Spinal cord (tissue), 10 donors: Measurements from ENCODE around the gene GAS7. TPM values are rescaled to one million over a fixed set of nuclear protein-coding genes. Genes with fewer than 3 reads are reported as not detected.
"Not testable (repeated sequence)": the region's sequence is repeated elsewhere in the genome, so short reads cannot be mapped to it uniquely, and the experiment has no call there.

Experiments
- DNase-seq, 6 donors: peaks; one replicate each; pipeline versions ENCODE4 v3.0.0 to v3.0.0-alpha.2; 2013 to 2015; ENCODE audit warnings: low spot score in 6 of 6, low read depth in 4 of 6
- H3K27ac ChIP-seq: one replicate; pipeline ENCODE4 v1.5.1; 2013; ENCODE audit warnings: low read depth, low read length, control low read depth
- H3K27me3 ChIP-seq: one replicate; pipeline ENCODE4 v1.6.1; 2013; ENCODE audit warnings: low read length; ENCODE audit not compliant: control insufficient read depth, insufficient read depth
- H3K36me3 ChIP-seq: one replicate; pipeline ENCODE4 v1.6.1; 2013; ENCODE audit warnings: low read length; ENCODE audit not compliant: control insufficient read depth, insufficient read depth
- H3K4me1 ChIP-seq: one replicate; pipeline ENCODE4 v1.6.1; 2013; ENCODE audit warnings: low read length; ENCODE audit not compliant: control insufficient read depth, insufficient read depth
- H3K4me3 ChIP-seq: one replicate; pipeline ENCODE4 v1.5.1; 2013; ENCODE audit warnings: low read depth, low read length, control low read depth
- H3K9me3 ChIP-seq: one replicate; pipeline ENCODE4 v1.6.1; 2013; ENCODE audit warnings: low read length; ENCODE audit not compliant: control insufficient read depth, insufficient read depth
- WGBS: methylation state at CpG from one replicate; pipeline ENCODE4 v1.1.5; 2013; ENCODE audit warnings: missing lambda C conversion rate; ENCODE audit not compliant: insufficient coverage; 5-methylcytosine and 5-hydroxymethylcytosine counted together
- polyA plus RNA-seq, 2 donors: library from polyadenylated mRNA; unstranded; fragments of 120-200 nt; gene quantifications; one replicate each; pipeline ENCODE4 v1.2.1, GENCODE V29; 2013; ENCODE audit not compliant: insufficient read length in 2 of 2
- total RNA-seq, 2 donors: library from RNA; depleted of rRNA in 1 of 2; stranded (reverse); fragments of 120-200 nt in 1 of 2; fragments of >200 nt in 1 of 2; gene quantifications; one replicate each; pipeline versions ENCODE4 v1.2.3 to v1.2.4, GENCODE V29; 2013 to 2014
- donor health status: healthy.

Gene GAS7
- total and polyA plus RNA-seq, 4 donors: 51.8 to 93.8 (median 79.1) TPM

DNA sequence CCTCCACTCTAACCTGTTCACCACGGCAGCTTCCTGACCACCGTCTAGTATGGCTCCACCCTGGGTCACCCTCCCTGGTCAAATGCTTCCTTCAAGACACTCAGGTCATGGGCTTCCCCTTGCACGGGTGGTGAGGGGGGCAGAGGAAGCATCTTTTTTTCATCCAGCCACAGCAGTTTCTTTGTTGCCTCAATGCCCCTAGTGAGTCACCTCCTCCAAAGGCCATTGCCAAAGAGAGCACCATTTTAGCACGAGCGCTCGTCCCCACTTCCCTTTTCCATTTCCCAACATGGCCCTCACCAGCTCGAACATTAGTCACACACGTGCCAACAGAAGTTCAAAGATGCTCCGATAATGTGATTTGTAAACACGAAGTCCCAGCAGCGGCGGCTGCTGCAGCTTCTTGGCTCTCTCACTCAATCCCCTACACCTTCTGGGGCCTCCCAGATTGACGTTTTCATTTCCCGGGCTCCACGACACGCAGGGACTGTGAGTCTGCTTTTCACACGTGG is 134.6 kb downstream of the GAS7 start:
- WGBS: 56% methylated on average over 17 of the region's 17 CpGs
- no peaks in the 10 kb centered on the region for H3K27me3 ChIP-seq
- peaks cover 49% of the 10 kb centered on the region for H3K4me1 ChIP-seq
- no peak overlapping the region for H3K27ac ChIP-seq
- H3K4me3 ChIP-seq: no peak overlapping the region
- DNase-seq: no peak
- H3K36me3 ChIP-seq: no peaks in the 10 kb centered on the region
- no peaks in the 10 kb centered on the region for H3K9me3 ChIP-seq

DNA sequence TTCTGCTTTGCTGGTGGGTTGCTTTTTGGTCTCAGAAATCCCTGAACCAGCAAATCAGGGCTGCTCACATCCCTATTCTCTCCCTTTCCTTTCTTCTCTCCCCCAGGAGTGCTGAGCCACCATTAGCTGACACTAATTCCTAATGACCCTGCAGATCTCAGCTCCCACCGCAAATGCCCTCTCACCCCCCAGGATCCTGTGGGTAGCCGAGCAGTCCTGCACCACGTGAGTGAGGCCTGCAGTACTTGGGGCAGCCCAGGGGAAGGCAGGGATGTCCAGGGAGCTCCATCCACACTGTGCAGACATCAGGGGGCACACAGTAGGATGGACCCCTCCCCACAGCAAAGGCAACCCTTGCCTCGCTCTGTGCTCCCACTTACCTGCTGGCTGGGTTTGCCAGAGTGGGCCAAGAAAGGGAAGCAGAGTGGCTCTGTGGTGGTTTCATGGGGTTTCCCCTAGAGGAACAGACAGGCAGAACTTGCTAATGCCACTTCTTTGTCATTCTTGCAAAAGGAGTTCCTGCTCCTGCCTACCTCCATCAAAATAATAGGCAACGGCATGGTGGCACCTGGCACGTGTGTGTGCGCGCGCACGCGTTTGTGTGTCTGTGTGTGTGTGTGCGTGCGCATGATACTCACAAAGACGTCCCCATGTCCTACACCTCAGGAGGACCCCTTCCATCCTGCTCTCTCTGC is 135.6 kb downstream of the GAS7 start:
- 66% methylated on average over 4 of the region's 14 CpGs for WGBS
- Histone ChIP-seq H3K9me3 (no peaks in the 10 kb centered on the region), H3K4me3 (no peak overlapping the region), H3K4me1 (peaks cover 49% of the 10 kb centered on the region), H3K27ac (no peak overlapping the region), H3K27me3 (no peaks in the 10 kb centered on the region), H3K36me3 (no peaks in the 10 kb centered on the region)
- no peak for DNase-seq

DNA sequence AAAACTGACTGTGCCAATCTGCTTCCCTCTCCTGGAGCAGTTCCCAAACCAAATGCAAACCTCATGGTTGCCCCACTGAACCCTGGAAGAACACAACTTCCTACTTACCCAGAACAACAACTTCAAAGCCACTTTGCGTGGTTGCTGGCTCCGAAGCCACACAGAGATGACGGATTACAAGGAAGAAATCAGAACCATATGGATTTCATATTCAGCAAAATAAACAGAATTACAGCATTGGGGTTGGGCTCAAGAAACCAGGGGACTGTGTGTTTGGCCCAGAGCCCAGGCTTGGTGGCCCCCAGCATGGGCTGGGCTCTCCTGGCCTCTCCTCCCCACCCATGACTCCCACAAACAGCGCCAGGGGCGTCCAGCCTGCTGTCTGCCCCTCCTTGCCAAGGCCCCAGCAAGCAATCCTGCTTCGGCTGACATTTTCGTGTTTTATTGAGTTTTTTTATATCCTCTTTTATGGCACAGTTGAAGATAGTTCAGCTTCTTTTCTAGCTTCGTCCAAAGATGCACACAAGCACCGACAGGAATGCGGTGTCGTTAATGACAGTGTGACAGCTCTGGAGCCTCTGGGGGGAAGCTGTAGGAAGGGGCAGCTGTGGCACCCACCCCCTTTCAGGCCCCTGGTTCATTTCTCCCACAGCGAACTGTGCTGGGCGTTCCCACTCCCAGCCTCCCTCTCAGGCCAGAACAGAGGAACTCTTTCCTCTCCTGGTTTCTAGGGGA is 137.1 kb downstream of the GAS7 start:
- DNase-seq: peak in 2 of 6 donors; percentile 14 to 64
- Histone ChIP-seq H3K27me3 (no peaks in the 10 kb centered on the region), H3K4me3 (no peak overlapping the region), H3K9me3 (no peaks in the 10 kb centered on the region), H3K27ac (peak overlapping the region; percentile 68), H3K36me3 (no peaks in the 10 kb centered on the region), H3K4me1 (peaks cover 49% of the 10 kb centered on the region)
- WGBS: 66% methylated on average over 4 of the region's 13 CpGs

DNA sequence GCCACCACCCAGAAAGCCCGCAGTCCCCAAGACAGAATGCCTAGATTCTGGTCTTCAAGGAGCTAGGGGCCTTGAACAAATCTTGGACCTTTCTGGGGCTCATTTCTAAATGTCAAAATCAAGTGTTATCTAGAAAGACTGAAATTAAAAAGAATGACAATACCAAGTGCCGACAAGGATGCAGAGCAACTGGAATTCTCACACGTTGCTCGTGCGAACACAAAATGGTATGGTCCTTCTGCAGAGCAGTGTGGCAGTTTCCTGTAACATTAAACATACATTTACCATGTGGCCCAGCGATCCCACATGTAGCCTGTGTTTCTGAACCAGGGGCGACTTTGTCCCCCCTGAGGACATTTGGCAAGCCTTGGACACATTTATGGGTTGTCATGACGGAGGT is 137.9 kb downstream of the GAS7 start:
- Histone ChIP-seq H3K4me1 (peaks cover 49% of the 10 kb centered on the region), H3K27me3 (no peaks in the 10 kb centered on the region), H3K9me3 (no peaks in the 10 kb centered on the region), H3K36me3 (no peaks in the 10 kb centered on the region), H3K27ac (no peak overlapping the region), H3K4me3 (no peak overlapping the region)
- WGBS: 95% methylated on average over 8 of the region's 8 CpGs
- no peak for DNase-seq

DNA sequence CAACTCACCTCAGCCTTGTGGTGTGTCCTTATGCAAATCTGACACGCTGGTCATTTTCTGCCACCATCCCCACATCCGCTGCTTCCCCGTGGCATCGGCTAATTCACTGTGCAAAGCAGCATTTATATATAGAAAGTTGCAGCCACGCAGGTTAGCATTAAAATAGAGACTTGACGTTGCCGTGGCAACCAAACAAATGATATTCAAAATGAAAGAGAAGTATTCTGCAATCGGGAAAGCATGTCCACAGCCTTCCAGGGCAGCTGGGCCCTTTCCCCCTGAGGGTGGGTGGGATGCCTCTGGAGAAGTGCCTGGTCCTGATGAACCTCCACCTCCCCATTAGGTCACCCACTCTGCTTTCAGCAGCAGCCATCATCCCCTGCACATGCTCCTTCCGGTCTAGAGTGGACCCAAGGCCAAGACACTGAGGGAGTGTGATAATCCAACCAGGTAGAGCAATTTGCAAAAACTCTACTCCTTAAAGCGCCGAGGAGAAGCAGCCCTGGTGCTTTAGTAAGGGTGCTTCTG is 138.7 kb downstream of the GAS7 start:
- no peaks in the 10 kb centered on the region for H3K27me3 ChIP-seq
- DNase-seq: peak in 2 of 6 donors; percentile 78 to 85
- H3K36me3 ChIP-seq: no peaks in the 10 kb centered on the region
- no peaks in the 10 kb centered on the region for H3K9me3 ChIP-seq
- H3K4me1 ChIP-seq: peaks cover 56% of the 10 kb centered on the region
- WGBS: 49% methylated on average over 4 of the region's 11 CpGs
- H3K27ac ChIP-seq: peak overlapping the region; percentile 43
- H3K4me3 ChIP-seq: no peak overlapping the region

DNA sequence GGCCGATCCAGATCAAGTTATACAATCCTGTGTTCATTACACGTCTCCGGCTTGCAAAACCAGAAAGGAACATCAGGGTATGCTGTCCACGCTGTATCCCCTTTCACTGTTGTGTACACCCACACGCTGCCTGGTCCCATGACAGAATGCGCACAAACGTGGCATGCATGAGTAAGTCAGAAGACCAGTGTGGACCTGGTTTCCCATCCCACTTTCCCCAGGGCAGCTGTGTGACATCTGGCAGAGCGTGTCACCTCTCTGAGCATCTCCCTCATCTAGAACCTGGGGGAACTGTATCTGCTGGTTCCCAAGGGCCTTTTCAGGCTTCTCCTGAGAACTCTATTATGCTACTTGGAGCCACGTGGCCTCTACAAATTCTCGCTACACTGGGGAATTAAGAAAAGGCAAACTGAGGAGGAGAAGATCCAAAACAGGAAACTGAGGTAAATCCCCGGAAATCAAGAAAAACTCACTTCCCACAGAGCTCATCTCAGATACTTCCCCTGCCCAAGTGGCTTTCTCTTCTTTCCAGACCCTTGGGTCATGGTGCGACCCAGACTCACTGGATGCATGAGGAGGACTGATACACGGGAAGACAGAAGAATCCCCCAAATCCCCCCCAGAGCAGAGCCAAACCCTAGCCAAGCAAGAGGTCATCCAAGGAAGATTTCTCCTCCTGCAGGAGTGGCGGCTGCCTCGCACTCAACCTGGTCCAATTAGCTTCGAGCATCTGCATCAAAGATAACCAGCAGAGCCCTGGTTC is 139.3 kb downstream of the GAS7 start:
- Histone ChIP-seq H3K36me3 (no peaks in the 10 kb centered on the region), H3K9me3 (no peaks in the 10 kb centered on the region), H3K27ac (peak overlapping the region; percentile 43), H3K27me3 (no peaks in the 10 kb centered on the region), H3K4me1 (peaks cover 57% of the 10 kb centered on the region), H3K4me3 (no peak overlapping the region)
- 89% methylated on average over 14 of the region's 16 CpGs for WGBS
- no peak for DNase-seq

DNA sequence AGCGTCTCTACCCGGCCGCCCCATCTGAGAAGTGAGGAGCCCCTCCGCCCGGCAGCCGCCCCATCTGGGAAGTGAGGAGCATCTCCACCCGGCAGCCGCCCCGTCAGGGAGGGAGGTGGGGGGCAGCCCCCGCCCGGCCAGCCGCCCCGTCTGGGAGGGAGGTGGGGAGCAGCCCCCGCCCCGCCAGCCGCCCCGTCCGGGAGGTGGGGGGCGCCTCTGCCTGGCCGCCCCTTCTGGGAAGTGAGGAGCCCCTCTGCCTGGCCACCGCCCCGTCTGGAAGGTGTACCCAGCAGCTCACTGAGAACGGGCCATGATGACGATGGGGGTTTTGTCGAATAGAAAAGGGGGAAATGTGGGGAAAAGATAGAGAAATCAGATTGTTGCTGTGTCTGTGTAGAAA is 140.9 kb downstream of the GAS7 start:
- H3K4me3 ChIP-seq, DNase-seq, H3K27ac ChIP-seq, H3K27me3 ChIP-seq, H3K9me3 ChIP-seq, H3K36me3 ChIP-seq: not testable (repeated sequence)
- peaks cover 55% of the 10 kb centered on the region for H3K4me1 ChIP-seq
- 100% methylated on average over 22 of the region's 25 CpGs for WGBS

DNA sequence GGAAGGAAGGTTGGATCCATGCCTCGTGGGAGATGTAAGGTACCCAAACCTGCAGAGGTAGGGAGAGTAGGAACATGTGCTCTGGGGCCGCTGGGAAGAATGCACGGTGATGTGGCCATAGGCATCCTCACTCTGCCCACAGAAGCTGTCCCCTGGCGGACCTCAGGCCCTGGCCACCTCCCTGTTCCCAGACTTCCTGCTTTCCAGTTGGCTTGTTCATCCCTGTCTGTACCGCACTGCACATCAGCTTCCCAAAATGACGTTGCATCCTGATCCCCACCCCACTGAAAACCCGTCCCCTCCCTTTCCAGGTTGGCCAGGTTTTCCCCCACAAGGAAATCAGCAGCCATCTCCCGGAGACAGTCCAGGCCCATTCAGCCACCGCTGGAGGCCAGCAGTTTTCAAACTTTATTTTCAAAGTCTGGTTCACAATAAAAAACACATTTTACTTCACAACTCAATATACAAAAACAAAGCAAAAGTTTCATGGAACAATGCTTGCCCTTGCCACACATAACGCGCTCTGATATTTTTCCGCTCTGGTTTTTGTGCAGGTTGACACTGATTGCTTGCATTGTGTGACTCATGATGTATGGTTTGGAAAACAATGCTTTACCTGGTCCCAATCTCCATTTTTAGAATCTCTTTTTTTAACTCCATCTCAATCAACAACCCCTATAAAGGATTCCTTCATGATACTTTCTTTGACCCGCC is 143.0 kb downstream of the GAS7 start:
- Histone ChIP-seq H3K36me3 (no peaks in the 10 kb centered on the region), H3K4me3 (no peak overlapping the region), H3K27me3 (no peaks in the 10 kb centered on the region), H3K4me1 (peaks cover 41% of the 10 kb centered on the region), H3K9me3 (no peaks in the 10 kb centered on the region), H3K27ac (peak overlapping the region; percentile 85)
- 91% methylated on average over 9 of the region's 13 CpGs for WGBS
- DNase-seq: no peak
